ENCODE measurements around the gene SGTB.

Gene SGTB

GRCh38 chr5:65739162-65739561 is 17.3 kb upstream of the SGTB start:
- Histone ChIP-seq H2BK120ac (ENCODE audit: low read depth, low read length) (no peak overlapping the region), H3K23ac (ENCODE audit: low read depth, low read length, poor library complexity) (no peak overlapping the region), H4K8ac (ENCODE audit: low read depth, low read length) (no peak overlapping the region), H2BK12ac (ENCODE audit: low read length) (no peak overlapping the region), H2AFZ (ENCODE audit: low read length) (no peak overlapping the region), H3K27ac (replicated peaks; ENCODE audit: low read length) (no peak overlapping the region), H3K9me3 (replicated peaks in 1 of 2; ENCODE audit: control insufficient read depth in 2 of 2, insufficient read depth in 1 of 2, low read depth in 1 of 2, low read length in 2 of 2) (peaks cover 0 to 5% of the 10 kb centered on the region in 2 donors), H3K14ac (ENCODE audit: low read length) (no peak overlapping the region), H3K9ac (ENCODE audit: low read depth, low read length, poor library complexity) (no peak overlapping the region), H3K27me3 (ENCODE audit: control insufficient read depth in 3 of 3, insufficient read depth in 3 of 3, low read depth in 1 of 3, low read length in 3 of 3) (no peaks in the 10 kb centered on the region), H3K4me2 (ENCODE audit: insufficient read depth, low read length, poor library complexity, severe bottlenecking) (no peak overlapping the region), H4K91ac (ENCODE audit: low read depth, low read length, poor library complexity) (no peak overlapping the region), H3K4ac (ENCODE audit: low read length) (no peak overlapping the region), H3K4me1 (ENCODE audit: control insufficient read depth in 2 of 2, insufficient read depth in 1 of 2, low read depth in 1 of 2, low read length in 2 of 2) (no peaks in the 10 kb centered on the region), H3K18ac (ENCODE audit: low read length) (no peak overlapping the region), H3K36me3 (replicated peaks in 1 of 2; ENCODE audit: control insufficient read depth in 2 of 2, insufficient read depth in 2 of 2, low read length in 2 of 2) (no peaks in the 10 kb centered on the region), H3K4me3 (ENCODE audit: low read length in 2 of 2) (no peak overlapping the region), H2BK5ac (ENCODE audit: low read length) (no peak overlapping the region), H2AK5ac (ENCODE audit: low read depth, low read length) (no peak overlapping the region), H3K79me1 (ENCODE audit: low read depth, low read length) (no peaks in the 10 kb centered on the region), H2BK15ac (ENCODE audit: low read length) (no peak overlapping the region)
- no peak for DNase-seq (ENCODE audit: low spot score)

GRCh38 chr5:65738305-65738704 is 16.4 kb upstream of the SGTB start:
- Histone ChIP-seq H3K9ac (ENCODE audit: low read depth, low read length, poor library complexity) (no peak overlapping the region), H3K4ac (ENCODE audit: low read length) (no peak overlapping the region), H4K91ac (ENCODE audit: low read depth, low read length, poor library complexity) (no peak overlapping the region), H3K9me3 (replicated peaks in 1 of 2; ENCODE audit: control insufficient read depth in 2 of 2, insufficient read depth in 1 of 2, low read depth in 1 of 2, low read length in 2 of 2) (peaks cover 0 to 5% of the 10 kb centered on the region in 2 donors), H3K4me3 (ENCODE audit: low read length in 2 of 2) (no peak overlapping the region), H3K23ac (ENCODE audit: low read depth, low read length, poor library complexity) (no peak overlapping the region), H3K27ac (replicated peaks; ENCODE audit: low read length) (no peak overlapping the region), H3K18ac (ENCODE audit: low read length) (no peak overlapping the region), H3K4me2 (ENCODE audit: insufficient read depth, low read length, poor library complexity, severe bottlenecking) (no peak overlapping the region), H3K36me3 (replicated peaks in 1 of 2; ENCODE audit: control insufficient read depth in 2 of 2, insufficient read depth in 2 of 2, low read length in 2 of 2) (no peaks in the 10 kb centered on the region), H3K27me3 (ENCODE audit: control insufficient read depth in 3 of 3, insufficient read depth in 3 of 3, low read depth in 1 of 3, low read length in 3 of 3) (no peaks in the 10 kb centered on the region), H2BK15ac (ENCODE audit: low read length) (no peak overlapping the region), H3K4me1 (ENCODE audit: control insufficient read depth in 2 of 2, insufficient read depth in 1 of 2, low read depth in 1 of 2, low read length in 2 of 2) (no peaks in the 10 kb centered on the region), H3K14ac (ENCODE audit: low read length) (no peak overlapping the region), H2BK5ac (ENCODE audit: low read length) (no peak overlapping the region), H4K8ac (ENCODE audit: low read depth, low read length) (no peak overlapping the region), H2AFZ (ENCODE audit: low read length) (no peak overlapping the region), H2BK120ac (ENCODE audit: low read depth, low read length) (no peak overlapping the region), H2AK5ac (ENCODE audit: low read depth, low read length) (no peak overlapping the region), H2BK12ac (ENCODE audit: low read length) (no peak overlapping the region), H3K79me1 (ENCODE audit: low read depth, low read length) (no peaks in the 10 kb centered on the region)
- no peak for DNase-seq (ENCODE audit: low spot score)
- WGBS, 2 donors (ENCODE audit: extremely low coverage in 2 of 2, insufficient read length in 2 of 2, insufficient replicate concordance in 1 of 2) = no CpG with 5 or more reads among the region's 4 CpGs

GRCh38 chr5:65737842-65738241 is 15.9 kb upstream of the SGTB start:
- Histone ChIP-seq H3K27me3 (ENCODE audit: control insufficient read depth in 3 of 3, insufficient read depth in 3 of 3, low read depth in 1 of 3, low read length in 3 of 3) (no peaks in the 10 kb centered on the region), H3K4ac (ENCODE audit: low read length) (no peak overlapping the region), H3K36me3 (replicated peaks in 1 of 2; ENCODE audit: control insufficient read depth in 2 of 2, insufficient read depth in 2 of 2, low read length in 2 of 2) (no peaks in the 10 kb centered on the region), H3K4me2 (ENCODE audit: insufficient read depth, low read length, poor library complexity, severe bottlenecking) (no peak overlapping the region), H3K4me1 (ENCODE audit: control insufficient read depth in 2 of 2, insufficient read depth in 1 of 2, low read depth in 1 of 2, low read length in 2 of 2) (no peaks in the 10 kb centered on the region), H3K9ac (ENCODE audit: low read depth, low read length, poor library complexity) (no peak overlapping the region), H3K79me1 (ENCODE audit: low read depth, low read length) (no peaks in the 10 kb centered on the region), H3K14ac (ENCODE audit: low read length) (no peak overlapping the region), H3K27ac (replicated peaks; ENCODE audit: low read length) (no peak overlapping the region), H2BK15ac (ENCODE audit: low read length) (no peak overlapping the region), H3K9me3 (replicated peaks in 1 of 2; ENCODE audit: control insufficient read depth in 2 of 2, insufficient read depth in 1 of 2, low read depth in 1 of 2, low read length in 2 of 2) (peaks cover 0 to 5% of the 10 kb centered on the region in 2 donors), H4K8ac (ENCODE audit: low read depth, low read length) (no peak overlapping the region), H2AFZ (ENCODE audit: low read length) (no peak overlapping the region), H4K91ac (ENCODE audit: low read depth, low read length, poor library complexity) (no peak overlapping the region), H3K4me3 (ENCODE audit: low read length in 2 of 2) (no peak overlapping the region), H2BK12ac (ENCODE audit: low read length) (no peak overlapping the region), H3K23ac (ENCODE audit: low read depth, low read length, poor library complexity) (no peak overlapping the region), H2AK5ac (ENCODE audit: low read depth, low read length) (no peak overlapping the region), H2BK5ac (ENCODE audit: low read length) (no peak overlapping the region), H2BK120ac (ENCODE audit: low read depth, low read length) (no peak overlapping the region), H3K18ac (ENCODE audit: low read length) (no peak overlapping the region)
- no peak for DNase-seq (ENCODE audit: low spot score)
- no CpG with 5 or more reads among the region's 7 CpGs for WGBS, 2 donors (ENCODE audit: extremely low coverage in 2 of 2, insufficient read length in 2 of 2, insufficient replicate concordance in 1 of 2)

- Histone ChIP-seq H3K23ac (ENCODE audit: low read depth, low read length, poor library complexity) (no peak overlapping the region), H4K91ac (ENCODE audit: low read depth, low read length, poor library complexity) (no peak overlapping the region), H2AFZ (ENCODE audit: low read length) (no peak overlapping the region), H3K18ac (ENCODE audit: low read length) (no peak overlapping the region), H2AK5ac (ENCODE audit: low read depth, low read length) (no peak overlapping the region), H2BK12ac (ENCODE audit: low read length) (no peak overlapping the region), H3K4ac (ENCODE audit: low read length) (no peak overlapping the region), H2BK5ac (ENCODE audit: low read length) (no peak overlapping the region), H3K36me3 (replicated peaks in 1 of 2; ENCODE audit: control insufficient read depth in 2 of 2, insufficient read depth in 2 of 2, low read length in 2 of 2) (peaks cover 0 to under 1% of the 10 kb centered on the region in 2 donors), H3K4me3 (ENCODE audit: low read length in 2 of 2) (no peak overlapping the region), H2BK120ac (ENCODE audit: low read depth, low read length) (no peak overlapping the region), H4K8ac (ENCODE audit: low read depth, low read length) (no peak overlapping the region), H3K9me3 (replicated peaks in 1 of 2; ENCODE audit: control insufficient read depth in 2 of 2, insufficient read depth in 1 of 2, low read depth in 1 of 2, low read length in 2 of 2) (peaks cover 0 to 13% of the 10 kb centered on the region in 2 donors), H3K79me1 (ENCODE audit: low read depth, low read length) (no peaks in the 10 kb centered on the region), H3K14ac (ENCODE audit: low read length) (no peak overlapping the region), H3K9ac (ENCODE audit: low read depth, low read length, poor library complexity) (no peak overlapping the region), H2BK15ac (ENCODE audit: low read length) (no peak overlapping the region), H3K27me3 (ENCODE audit: control insufficient read depth in 3 of 3, insufficient read depth in 3 of 3, low read depth in 1 of 3, low read length in 3 of 3) (no peaks in the 10 kb centered on the region), H3K4me1 (ENCODE audit: control insufficient read depth in 2 of 2, insufficient read depth in 1 of 2, low read depth in 1 of 2, low read length in 2 of 2) (no peaks in the 10 kb centered on the region), H3K4me2 (ENCODE audit: insufficient read depth, low read length, poor library complexity, severe bottlenecking) (no peak overlapping the region), H3K27ac (replicated peaks; ENCODE audit: low read length) (no peak overlapping the region)
- no CpG with 5 or more reads among the region's 1 CpG for WGBS, 2 donors (ENCODE audit: extremely low coverage in 2 of 2, insufficient read length in 2 of 2, insufficient replicate concordance in 1 of 2)
- DNase-seq (ENCODE audit: low spot score) = no peak
These were observed 14.1 kb upstream of the SGTB start for GRCh38 chr5:65736011-65736410.

All from neuronal stem cell (in vitro differentiated cells).